Measurements from ENCODE around the gene SYNGR1.

SYNGR1 gene

GRCh38 chr22:39415506-39415905, 65.7 kb downstream of the SYNGR1 start:
- CTCF ChIA-PET = no interaction called here
- POLR2A ChIA-PET (ENCODE audit: low non-redundant PET) = no interaction called here

GRCh38 chr22:39416319-39416718, 66.5 kb downstream of the SYNGR1 start:
- no peak for TF ChIP-seq CTCF (conservative IDR thresholded peaks at IDR 0.05; ENCODE audit: low read depth)
- H3K27ac ChIP-seq = no peak overlapping the region
- DNase-seq (ENCODE audit: low spot score) = no peak
- ChIA-PET CTCF (interaction anchor here (0.6 kb wide), 1 partner anchor 148 kb away, joined by 3 read pairs; no protein-coding TSS in a partner anchor), POLR2A (ENCODE audit: low non-redundant PET) (no interaction called here)

More at GRCh38 chr22:39415506-39415905, 65.7 kb downstream of the SYNGR1 start:
- DNase-seq (ENCODE audit: low spot score) = no peak
- H3K27ac ChIP-seq = no peak overlapping the region
- no peak for TF ChIP-seq CTCF (conservative IDR thresholded peaks at IDR 0.05; ENCODE audit: low read depth)

GRCh38 chr22:39417641-39418040, 67.8 kb downstream of the SYNGR1 start:
- CTCF ChIA-PET = no interaction called here
- no peak overlapping the region for H3K27ac ChIP-seq
- DNase-seq (ENCODE audit: low spot score) = no peak
- TF ChIP-seq CTCF (conservative IDR thresholded peaks at IDR 0.05; ENCODE audit: low read depth) = no peak
- POLR2A ChIA-PET (ENCODE audit: low non-redundant PET) = no interaction called here

- no peak for DNase-seq (ENCODE audit: low spot score)
- H3K27ac ChIP-seq = no peak overlapping the region
- TF ChIP-seq CTCF (conservative IDR thresholded peaks at IDR 0.05; ENCODE audit: low read depth) = no peak
- ChIA-PET POLR2A (ENCODE audit: low non-redundant PET) (no interaction called here), CTCF (no interaction called here)
Measured at GRCh38 chr22:39418696-39419095, 68.9 kb downstream of the SYNGR1 start.

- no peak for DNase-seq (ENCODE audit: low spot score)
- no peak for TF ChIP-seq CTCF (conservative IDR thresholded peaks at IDR 0.05; ENCODE audit: low read depth)
- H3K27ac ChIP-seq = no peak overlapping the region
- ChIA-PET POLR2A (ENCODE audit: low non-redundant PET) (no interaction called here), CTCF (no interaction called here)
Measured at GRCh38 chr22:39419096-39419495, 69.3 kb downstream of the SYNGR1 start.

- DNase-seq (ENCODE audit: low spot score) = no peak
- ChIA-PET POLR2A (ENCODE audit: low non-redundant PET) (no interaction called here), CTCF (no interaction called here)
- no peak for TF ChIP-seq CTCF (conservative IDR thresholded peaks at IDR 0.05; ENCODE audit: low read depth)
- no peak overlapping the region for H3K27ac ChIP-seq
Measured at GRCh38 chr22:39419911-39420310, 70.1 kb downstream of the SYNGR1 start.

- H3K27ac ChIP-seq = no peak overlapping the region
- no peak for DNase-seq (ENCODE audit: low spot score)
- POLR2A ChIA-PET (ENCODE audit: low non-redundant PET) = no interaction called here
- no peak for TF ChIP-seq CTCF (conservative IDR thresholded peaks at IDR 0.05; ENCODE audit: low read depth)
- CTCF ChIA-PET = no interaction called here
Measured at GRCh38 chr22:39421691-39422090, 71.9 kb downstream of the SYNGR1 start.
